ENCODE data around the gene PCLAF.
"Not testable (repeated sequence)": the region's sequence is repeated elsewhere in the genome, so short reads cannot be mapped to it uniquely, and the experiment has no call there.

PCLAF gene, protein sequence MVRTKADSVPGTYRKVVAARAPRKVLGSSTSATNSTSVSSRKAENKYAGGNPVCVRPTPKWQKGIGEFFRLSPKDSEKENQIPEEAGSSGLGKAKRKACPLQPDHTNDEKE

DNA sequence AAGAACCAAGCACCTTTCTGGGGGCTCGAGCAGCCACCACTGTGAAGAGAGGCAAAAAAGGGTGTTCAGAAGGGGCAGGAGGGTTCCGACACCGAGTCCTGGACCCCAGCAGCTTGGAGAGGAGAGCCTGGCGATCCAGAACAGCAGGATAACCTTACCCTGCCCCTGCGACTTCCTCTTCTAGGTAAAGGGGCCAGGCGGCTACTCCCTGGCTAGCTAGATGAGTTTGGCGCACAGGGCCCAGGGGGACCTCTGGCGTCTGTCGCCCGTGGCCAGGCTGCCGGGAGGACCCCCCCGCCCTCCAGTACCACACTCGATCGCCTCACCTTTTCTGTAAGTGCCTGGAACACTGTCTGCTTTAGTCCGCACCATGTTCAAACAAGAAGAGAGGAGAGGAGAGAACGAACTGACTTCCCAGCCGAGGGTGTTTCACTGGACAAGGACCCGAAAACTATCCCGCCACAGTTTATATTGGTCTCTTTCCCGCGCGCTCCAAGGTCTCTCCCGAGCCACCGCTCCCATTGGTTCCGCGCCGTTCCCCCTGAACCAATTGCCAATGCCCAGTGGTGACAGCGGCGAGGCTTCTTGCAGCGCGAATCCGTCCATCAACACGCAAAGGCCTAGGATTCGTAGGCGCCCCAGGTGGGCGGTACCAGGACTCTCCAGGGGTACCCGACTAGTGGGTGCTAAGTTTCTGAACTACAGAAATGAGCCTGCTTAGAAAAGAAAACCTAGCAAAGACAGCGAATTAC, at the start of gene PCLAF:
Gene PCLAF (minus strand): TSS at position 442 of the 752 bp plus-strand sequence. CDS start 70 bp downstream, at position 372.
- no peaks in the 10 kb centered on the region for H3K9me3 Mint-ChIP-seq
- H3K4me1 Mint-ChIP-seq, result peaks cover 20% of the 10 kb centered on the region
- H3K27ac Mint-ChIP-seq (ENCODE audit: low read depth), result peak within 1 kb of the TSS; percentile 35
- peak; percentile 76 to 82 for DNase-seq (ENCODE audit: low spot score in 2 of 2)
- H3K36me3 Mint-ChIP-seq (ENCODE audit: insufficient read depth), result peaks cover 6% of the 10 kb centered on the region
- H3K4me3 Mint-ChIP-seq, result peak within 1 kb of the TSS; percentile 83
- peak; percentile 100 for ATAC-seq (replicated peaks; ENCODE audit: extremely low read depth, poor library complexity, severe bottlenecking)
- H3K27me3 Mint-ChIP-seq, result no peaks in the 10 kb centered on the region

DNA sequence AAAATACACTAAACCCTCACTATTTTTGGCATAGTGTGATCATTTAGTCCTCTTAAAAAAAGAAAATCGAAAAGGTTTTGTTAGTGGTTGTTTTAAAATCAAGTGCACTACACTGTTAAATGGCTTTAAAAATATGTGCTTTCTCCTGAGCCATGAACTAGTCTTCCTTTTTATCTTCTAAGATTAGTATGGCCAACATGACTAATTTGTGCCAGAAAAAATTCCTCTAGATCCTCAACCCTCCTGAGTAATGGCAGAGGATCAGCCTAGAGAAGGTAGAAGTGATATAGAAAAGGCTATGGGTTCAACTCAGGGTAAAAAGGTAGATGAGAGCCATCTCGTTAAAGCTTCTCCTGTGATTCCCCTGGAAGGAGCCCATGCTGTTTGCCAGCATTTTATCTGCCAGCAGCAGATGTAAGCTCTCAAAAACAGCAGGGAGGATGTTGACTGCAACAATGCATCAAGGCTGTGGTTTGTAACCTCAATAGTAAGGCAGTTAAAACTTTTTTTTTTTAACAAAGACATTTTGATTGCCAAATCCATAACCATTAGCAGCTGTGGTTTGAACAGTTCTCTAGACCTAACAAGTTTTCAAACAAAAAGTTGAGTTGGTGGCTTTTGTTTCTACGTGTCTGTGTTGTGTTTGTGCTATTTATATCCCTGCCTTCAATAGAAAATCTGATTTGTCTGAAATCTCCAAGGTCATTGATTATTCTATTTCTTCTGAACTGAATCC, 48.9 kb upstream of the PCLAF start:
- peak in 1 of 2 donors; percentile 45 for DNase-seq (ENCODE audit: low spot score in 2 of 2)
- peak; percentile 98 for ATAC-seq (replicated peaks; ENCODE audit: extremely low read depth, poor library complexity, severe bottlenecking)
- Mint-ChIP-seq H3K4me3 (peak overlapping the region; percentile 47), H3K4me1 (peaks cover 31% of the 10 kb centered on the region), H3K27ac (ENCODE audit: low read depth) (peak overlapping the region; percentile 24), H3K9me3 (no peaks in the 10 kb centered on the region), H3K27me3 (no peaks in the 10 kb centered on the region), H3K36me3 (ENCODE audit: insufficient read depth) (peaks cover 17% of the 10 kb centered on the region)

DNA sequence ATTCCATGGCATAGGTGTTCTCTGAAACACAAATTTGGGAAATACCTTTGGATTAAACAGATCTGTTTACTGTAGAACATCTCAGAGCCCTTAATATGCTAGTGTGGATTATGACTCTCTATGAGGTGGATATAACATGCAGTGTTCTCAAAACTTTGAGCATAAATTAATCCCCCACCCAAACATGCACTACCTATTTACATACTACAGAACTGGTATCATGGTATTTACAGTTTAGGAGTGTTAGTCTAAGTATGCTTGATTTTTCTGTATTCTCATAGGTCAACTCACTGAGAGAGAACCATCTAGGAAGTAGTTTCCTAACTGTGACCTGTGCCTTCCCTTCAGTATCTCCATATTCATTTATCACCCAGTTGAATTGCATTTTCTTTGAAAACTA, 48.2 kb upstream of the PCLAF start:
- Mint-ChIP-seq H3K27ac (ENCODE audit: low read depth) (peak overlapping the region; percentile 24), H3K4me3 (no peak overlapping the region), H3K27me3 (no peaks in the 10 kb centered on the region), H3K4me1 (peaks cover 31% of the 10 kb centered on the region), H3K9me3 (no peaks in the 10 kb centered on the region), H3K36me3 (ENCODE audit: insufficient read depth) (peaks cover 19% of the 10 kb centered on the region)
- no peak for DNase-seq (ENCODE audit: low spot score in 2 of 2)
- no peak for ATAC-seq (replicated peaks; ENCODE audit: extremely low read depth, poor library complexity, severe bottlenecking)

DNA sequence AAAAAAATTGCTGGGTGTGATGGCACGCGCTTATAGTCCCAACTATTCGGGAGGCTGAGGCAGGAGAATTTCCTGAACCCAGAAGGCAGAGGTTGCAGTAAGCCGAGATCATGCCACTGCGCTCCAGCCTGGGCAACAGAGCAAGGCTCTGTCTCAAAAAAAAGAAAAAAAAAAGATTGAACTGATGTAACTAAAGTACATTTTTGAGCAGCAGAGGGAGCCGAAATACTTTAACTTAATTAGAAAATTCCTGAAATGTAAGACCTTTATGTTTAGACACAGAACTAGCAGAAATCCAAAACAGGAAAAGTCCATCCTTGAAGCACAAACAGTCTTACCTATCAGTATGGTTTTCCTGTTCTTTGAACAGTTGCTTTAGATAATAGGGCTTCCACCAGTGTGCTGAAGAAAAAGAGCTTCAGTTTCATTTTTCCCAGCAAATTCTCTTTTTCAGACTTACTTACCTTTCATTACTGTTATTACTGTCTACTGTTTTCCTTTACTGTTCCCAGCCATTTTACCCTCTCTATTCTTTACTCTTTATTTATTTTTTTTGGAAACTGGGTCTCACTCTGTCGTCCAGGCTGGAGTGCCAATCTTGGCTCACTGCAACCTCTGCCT, 45.7 kb upstream of the PCLAF start:
- H3K4me1 Mint-ChIP-seq, result peaks cover 31% of the 10 kb centered on the region
- no peak overlapping the region for H3K4me3 Mint-ChIP-seq
- H3K36me3 Mint-ChIP-seq (ENCODE audit: insufficient read depth), result peaks cover 32% of the 10 kb centered on the region
- ATAC-seq (replicated peaks; ENCODE audit: extremely low read depth, poor library complexity, severe bottlenecking), result no peak
- H3K27me3 Mint-ChIP-seq, result no peaks in the 10 kb centered on the region
- no peaks in the 10 kb centered on the region for H3K9me3 Mint-ChIP-seq
- DNase-seq (ENCODE audit: low spot score in 2 of 2), result no peak
- H3K27ac Mint-ChIP-seq (ENCODE audit: low read depth), result no peak overlapping the region

DNA sequence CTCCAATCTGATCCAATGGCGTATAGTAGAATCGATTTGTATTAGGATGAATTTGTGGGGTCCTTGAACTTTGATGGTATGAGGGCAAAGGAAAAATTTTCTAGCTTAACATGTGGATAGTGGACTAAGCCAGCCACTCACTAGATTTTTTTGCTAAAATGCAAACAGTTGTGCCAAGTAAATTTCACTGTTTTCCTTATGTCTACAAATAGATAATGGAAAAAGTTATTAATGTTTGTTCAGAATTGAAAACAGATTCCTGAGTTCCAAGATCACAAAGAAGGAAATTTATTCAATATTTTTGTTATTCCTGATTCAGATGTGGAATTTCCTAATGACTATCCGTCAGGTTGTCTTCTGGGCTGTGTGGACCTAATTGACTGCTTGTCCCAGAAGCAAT, 44.0 kb upstream of the PCLAF start:
- no peak for DNase-seq (ENCODE audit: low spot score in 2 of 2)
- H3K4me3 Mint-ChIP-seq, result no peak overlapping the region
- H3K4me1 Mint-ChIP-seq, result peaks cover 19% of the 10 kb centered on the region
- peaks cover 34% of the 10 kb centered on the region for H3K36me3 Mint-ChIP-seq (ENCODE audit: insufficient read depth)
- H3K27ac Mint-ChIP-seq (ENCODE audit: low read depth), result no peak overlapping the region
- no peak for ATAC-seq (replicated peaks; ENCODE audit: extremely low read depth, poor library complexity, severe bottlenecking)
- no peaks in the 10 kb centered on the region for H3K27me3 Mint-ChIP-seq
- no peaks in the 10 kb centered on the region for H3K9me3 Mint-ChIP-seq

DNA sequence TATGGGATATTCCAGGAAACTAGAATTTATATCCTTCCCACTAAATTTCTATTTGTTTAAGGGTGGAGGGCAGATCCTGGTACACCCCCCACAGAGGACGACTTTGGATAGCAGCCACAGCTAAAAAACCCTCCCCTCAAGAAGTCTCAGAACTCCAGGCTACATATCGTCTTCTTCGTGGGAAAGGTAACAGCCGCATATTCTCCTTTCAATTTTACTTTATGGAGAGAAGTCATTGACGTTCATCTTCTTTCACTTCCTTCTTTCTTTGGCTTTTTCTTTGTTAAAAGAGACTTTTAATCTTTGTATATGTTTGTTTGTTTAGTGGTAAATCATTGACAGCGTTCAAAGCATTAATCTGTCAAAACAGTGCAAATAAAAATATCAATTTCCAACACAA, 42.7 kb upstream of the PCLAF start:
- no peaks in the 10 kb centered on the region for H3K9me3 Mint-ChIP-seq
- DNase-seq (ENCODE audit: low spot score in 2 of 2) (no peak), ATAC-seq (replicated peaks; ENCODE audit: extremely low read depth, poor library complexity, severe bottlenecking) (no peak)
- H3K27me3 Mint-ChIP-seq, result no peaks in the 10 kb centered on the region
- H3K27ac Mint-ChIP-seq (ENCODE audit: low read depth), result peak overlapping the region; percentile 51
- no peak overlapping the region for H3K4me3 Mint-ChIP-seq
- peaks cover 9% of the 10 kb centered on the region for H3K4me1 Mint-ChIP-seq
- peaks cover 37% of the 10 kb centered on the region for H3K36me3 Mint-ChIP-seq (ENCODE audit: insufficient read depth)

DNA sequence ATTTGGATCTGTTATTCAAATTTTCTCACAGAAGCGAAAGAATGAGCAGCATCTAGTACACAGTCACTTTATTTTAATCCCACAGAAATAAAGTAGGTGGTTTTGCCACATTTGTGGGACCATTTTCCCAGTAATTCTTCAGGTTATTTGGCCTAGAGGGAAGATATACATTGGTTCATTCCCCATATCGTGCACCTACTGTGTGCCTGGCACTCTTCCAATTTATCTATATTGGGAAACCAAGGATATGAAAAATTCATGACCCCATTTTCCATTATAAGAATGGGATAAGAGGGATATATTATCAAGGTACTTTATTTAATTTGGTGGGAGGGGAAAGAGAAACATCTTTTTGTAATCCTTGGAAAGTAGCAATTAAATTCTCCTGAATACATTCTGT, 41.5 kb upstream of the PCLAF start:
- H3K27ac Mint-ChIP-seq (ENCODE audit: low read depth), result no peak overlapping the region
- peaks cover 44% of the 10 kb centered on the region for H3K36me3 Mint-ChIP-seq (ENCODE audit: insufficient read depth)
- H3K27me3 Mint-ChIP-seq, result no peaks in the 10 kb centered on the region
- H3K4me3 Mint-ChIP-seq, result no peak overlapping the region
- DNase-seq (ENCODE audit: low spot score in 2 of 2) (no peak), ATAC-seq (replicated peaks; ENCODE audit: extremely low read depth, poor library complexity, severe bottlenecking) (no peak)
- no peaks in the 10 kb centered on the region for H3K9me3 Mint-ChIP-seq
- H3K4me1 Mint-ChIP-seq, result peaks cover 6% of the 10 kb centered on the region

DNA sequence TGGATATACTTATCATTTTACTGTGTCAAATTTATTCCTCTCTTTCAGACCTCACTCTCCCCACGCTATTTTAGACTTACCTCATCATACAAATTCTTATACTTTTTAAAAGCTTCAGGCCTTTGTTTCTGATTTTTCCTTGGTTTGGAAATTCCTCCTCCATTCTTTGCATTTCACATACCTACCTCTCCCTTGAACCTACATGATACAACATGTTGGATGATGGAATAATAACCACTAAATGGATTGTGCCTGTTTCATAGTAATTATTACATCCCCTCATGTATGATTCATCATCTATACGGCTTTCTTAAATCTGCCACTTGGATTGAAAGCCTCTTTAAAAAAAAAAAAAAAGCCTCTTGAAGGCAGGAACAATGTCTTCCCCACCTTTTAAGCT, 31.0 kb upstream of the PCLAF start:
- ATAC-seq (replicated peaks; ENCODE audit: extremely low read depth, poor library complexity, severe bottlenecking) (no peak), DNase-seq (ENCODE audit: low spot score in 2 of 2) (no peak)
- no peak overlapping the region for H3K4me3 Mint-ChIP-seq

DNA sequence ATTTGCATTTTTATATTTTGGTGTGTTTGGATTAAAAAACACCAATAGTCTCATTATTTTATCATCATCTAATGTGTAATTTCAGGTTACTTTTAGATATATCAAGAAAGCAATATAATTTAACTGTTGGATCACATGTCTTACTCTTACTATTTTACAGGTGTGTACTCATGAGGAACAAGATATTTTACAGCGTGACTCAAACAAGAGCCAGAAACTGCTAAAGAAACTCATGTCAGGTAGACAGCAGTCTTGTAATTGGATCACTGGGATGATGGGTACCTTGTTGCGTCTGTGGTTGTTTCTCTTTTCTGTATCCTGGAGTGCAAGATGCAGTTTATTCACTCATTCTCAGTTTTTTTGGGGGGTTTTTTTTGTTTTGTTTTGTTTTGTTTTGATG, 19.3 kb upstream of the PCLAF start:
- Mint-ChIP-seq H3K9me3 (no peaks in the 10 kb centered on the region), H3K4me3 (no peak overlapping the region), H3K27me3 (no peaks in the 10 kb centered on the region), H3K36me3 (ENCODE audit: insufficient read depth) (peaks cover 82% of the 10 kb centered on the region), H3K4me1 (no peaks in the 10 kb centered on the region), H3K27ac (ENCODE audit: low read depth) (no peak overlapping the region)
- no peak for DNase-seq (ENCODE audit: low spot score in 2 of 2)
- ATAC-seq (replicated peaks; ENCODE audit: extremely low read depth, poor library complexity, severe bottlenecking), result no peak

More for the DNA sequence above, 31.0 kb upstream of the PCLAF start:
- Mint-ChIP-seq H3K4me1 (no peaks in the 10 kb centered on the region), H3K27ac (ENCODE audit: low read depth) (no peak overlapping the region), H3K27me3 (no peaks in the 10 kb centered on the region), H3K36me3 (ENCODE audit: insufficient read depth) (peaks cover 58% of the 10 kb centered on the region), H3K9me3 (no peaks in the 10 kb centered on the region)

DNA sequence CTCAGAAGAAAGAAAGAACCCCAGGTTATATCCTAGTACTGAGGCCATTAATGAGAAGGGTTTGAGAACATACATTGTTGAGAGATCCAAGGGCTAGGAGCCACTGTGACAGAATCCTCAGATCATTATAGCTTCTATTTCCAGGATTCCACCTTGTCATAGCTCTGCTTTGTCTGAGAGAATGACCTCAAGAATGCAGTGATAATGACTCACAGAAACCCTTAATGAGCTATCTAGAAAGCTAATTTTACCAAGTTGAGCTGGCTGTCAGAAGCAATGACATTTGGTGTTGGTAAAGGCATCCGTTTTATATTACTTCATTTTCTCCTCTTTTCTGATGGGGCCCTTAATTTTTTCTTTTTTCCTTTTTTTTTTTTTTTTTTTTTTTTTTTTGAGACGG, 17.3 kb upstream of the PCLAF start:
- ATAC-seq (replicated peaks; ENCODE audit: extremely low read depth, poor library complexity, severe bottlenecking) (no peak), DNase-seq (ENCODE audit: low spot score in 2 of 2) (no peak)
- Mint-ChIP-seq H3K27ac (ENCODE audit: low read depth) (no peak overlapping the region), H3K4me3 (no peak overlapping the region), H3K36me3 (ENCODE audit: insufficient read depth) (peaks cover 90% of the 10 kb centered on the region), H3K27me3 (no peaks in the 10 kb centered on the region), H3K4me1 (no peaks in the 10 kb centered on the region), H3K9me3 (no peaks in the 10 kb centered on the region)

DNA sequence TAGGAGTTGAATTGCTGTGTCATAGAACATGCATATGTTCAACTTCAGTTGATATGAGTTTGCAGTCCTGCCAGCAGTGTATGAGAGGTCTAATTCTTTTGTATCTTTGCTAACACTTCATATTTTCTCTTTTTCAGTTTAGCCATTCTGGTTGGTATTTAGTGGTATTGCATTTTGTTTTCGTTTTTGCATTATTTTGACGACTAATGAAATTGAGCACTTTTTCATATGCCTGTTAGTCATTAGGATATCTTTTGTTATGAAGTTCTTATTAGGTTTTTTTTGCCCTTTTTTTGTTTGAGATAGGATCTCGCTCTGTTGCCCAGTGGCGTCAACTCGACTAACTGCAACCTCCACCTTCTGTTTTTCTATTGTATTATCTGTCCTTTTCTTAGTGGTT, 15.5 kb upstream of the PCLAF start:
- no peak for ATAC-seq (replicated peaks; ENCODE audit: extremely low read depth, poor library complexity, severe bottlenecking)
- H3K27me3 Mint-ChIP-seq, result no peaks in the 10 kb centered on the region
- H3K4me1 Mint-ChIP-seq, result peaks cover 10% of the 10 kb centered on the region
- DNase-seq (ENCODE audit: low spot score in 2 of 2), result no peak
- peaks cover 78% of the 10 kb centered on the region for H3K36me3 Mint-ChIP-seq (ENCODE audit: insufficient read depth)
- H3K9me3 Mint-ChIP-seq, result no peaks in the 10 kb centered on the region
- H3K4me3 Mint-ChIP-seq, result no peak overlapping the region
- H3K27ac Mint-ChIP-seq (ENCODE audit: low read depth), result no peak overlapping the region

DNA sequence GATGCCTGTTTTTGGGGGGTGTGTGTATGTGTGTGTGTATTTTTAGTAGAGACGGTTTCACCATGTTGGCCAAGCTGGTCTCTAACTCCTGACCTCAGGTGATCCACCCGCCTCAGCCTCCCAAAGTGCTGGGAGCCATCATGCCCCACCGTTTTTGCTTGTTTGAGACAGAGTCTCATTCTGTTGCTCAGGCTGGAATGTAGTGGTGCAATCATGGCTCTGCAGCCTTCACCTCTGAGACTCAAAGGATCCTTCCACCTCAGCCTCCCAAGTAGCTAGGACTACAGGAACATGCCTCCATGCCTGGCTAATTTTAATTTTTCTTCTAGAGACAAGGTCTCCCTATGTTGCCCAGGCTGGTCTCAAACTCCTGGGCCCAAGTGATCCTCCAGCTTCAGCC, 11.2 kb upstream of the PCLAF start:
- H3K27me3 Mint-ChIP-seq; H3K4me3 Mint-ChIP-seq; DNase-seq (ENCODE audit: low spot score in 2 of 2); H3K27ac Mint-ChIP-seq (ENCODE audit: low read depth); H3K9me3 Mint-ChIP-seq; ATAC-seq (replicated peaks; ENCODE audit: extremely low read depth, poor library complexity, severe bottlenecking): not testable (repeated sequence)
- Mint-ChIP-seq H3K4me1 (peaks cover 25% of the 10 kb centered on the region), H3K36me3 (ENCODE audit: insufficient read depth) (peaks cover 44% of the 10 kb centered on the region)
